ENCODE results near the gene EBNA1BP2. TPM values are rescaled to one million over a fixed set of nuclear protein-coding genes. Genes with fewer than 3 reads are reported as not detected.

The EBNA1BP2 gene
- total and polyA plus RNA-seq, 2 donors (not counting 3 experiments of a cell fraction or from before 2014, with no cell fraction given), result 47.8 to 104 TPM

DNA sequence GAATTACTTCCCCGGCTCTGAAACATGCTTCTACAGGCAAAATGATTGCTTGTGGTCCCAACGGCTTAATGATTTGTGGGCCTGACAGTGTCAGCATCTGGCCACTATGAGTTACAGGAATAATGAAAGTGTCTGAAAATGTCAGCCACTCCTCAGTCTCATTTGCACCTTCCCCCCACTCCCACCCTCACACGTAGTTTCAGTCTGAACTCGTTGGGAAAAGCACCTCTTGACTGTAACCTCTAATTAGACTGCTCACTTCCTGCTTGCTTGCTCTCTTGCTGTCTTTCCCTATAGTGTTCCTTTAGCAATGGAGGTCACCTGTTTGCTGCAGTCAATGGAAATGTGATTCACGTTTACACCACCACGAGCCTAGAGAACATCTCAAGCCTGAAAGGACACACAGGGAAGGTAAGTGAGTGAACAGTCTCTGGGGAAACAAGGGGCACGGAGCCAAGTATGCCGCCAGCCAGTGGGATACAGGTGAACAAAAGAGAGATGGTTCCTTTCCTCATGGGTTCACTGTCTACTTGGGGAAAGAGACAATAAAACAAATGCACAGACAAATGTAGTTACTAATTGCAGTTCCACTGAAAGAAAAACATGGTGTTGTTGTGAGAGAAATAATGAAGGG lies 27.1 kb upstream of the EBNA1BP2 start:
- TF ChIP-seq JUN (IDR thresholded peaks at IDR 0.05; ENCODE audit: borderline replicate concordance, insufficient read depth, insufficient read length, low read depth), result no peak
- intact Hi-C loops (cut with micrococcal nuclease) (no loop called here), dilution Hi-C loops (cut with MboI; ENCODE audit: extremely low pct_ligation_motif_present, low sequenced_read_pairs) (no loop called here)
- ChIA-PET CTCF (interaction anchor here (1.2 kb wide), 1 partner anchor 15 kb away, joined by 4 read pairs; no protein-coding TSS in a partner anchor), POLR2A (no interaction called here)
- no peaks in the 10 kb centered on the region for H3K4me1 ChIP-seq (ENCODE audit: control insufficient read depth, extremely low read depth, insufficient read depth, low read length)
- no peaks in the 10 kb centered on the region for H3K79me2 ChIP-seq (ENCODE audit: control insufficient read depth, insufficient read depth, low read length)
- no peaks in the 10 kb centered on the region for H4K20me1 ChIP-seq (replicated peaks; ENCODE audit: control insufficient read depth, extremely low read depth, insufficient read depth, low read length)
- H3K4me3 ChIP-seq (replicated peaks in 1 of 3; ENCODE audit: insufficient read depth in 1 of 3, low read depth in 1 of 3, low read length in 3 of 3), result no peak overlapping the region
- no peak overlapping the region for H3K4me2 ChIP-seq (ENCODE audit: insufficient read depth, low read length)
- no peak overlapping the region for H3K27ac ChIP-seq (ENCODE audit: insufficient read depth, low read depth, low read length)
- H3K36me3 ChIP-seq (ENCODE audit: control insufficient read depth in 2 of 2, extremely low read depth in 1 of 2, insufficient read depth in 2 of 2, low read length in 2 of 2), result no peaks in the 10 kb centered on the region
- H2AFZ ChIP-seq (ENCODE audit: low read depth, low read length), result no peak overlapping the region
- FAIRE-seq, result peak; percentile 61
- no peaks in the 10 kb centered on the region for H3K9me3 ChIP-seq (replicated peaks; ENCODE audit: control insufficient read depth, insufficient read depth, low read length)
- H3K27me3 ChIP-seq (ENCODE audit: control insufficient read depth in 2 of 2, insufficient read depth in 2 of 2, low read length in 2 of 2), result no peaks in the 10 kb centered on the region
- no peak overlapping the region for H3K9ac ChIP-seq (replicated peaks; ENCODE audit: extremely low read depth, insufficient read depth, low read length)
- no TSS peak for BruUV-seq (replicated peaks)
- no peaks in the 10 kb centered on the region for H3K9me1 ChIP-seq (replicated peaks; ENCODE audit: control insufficient read depth, extremely low read depth, insufficient read depth, low read length)
- DNase-seq (ENCODE audit: low read depth, low spot score), result no peak

DNA sequence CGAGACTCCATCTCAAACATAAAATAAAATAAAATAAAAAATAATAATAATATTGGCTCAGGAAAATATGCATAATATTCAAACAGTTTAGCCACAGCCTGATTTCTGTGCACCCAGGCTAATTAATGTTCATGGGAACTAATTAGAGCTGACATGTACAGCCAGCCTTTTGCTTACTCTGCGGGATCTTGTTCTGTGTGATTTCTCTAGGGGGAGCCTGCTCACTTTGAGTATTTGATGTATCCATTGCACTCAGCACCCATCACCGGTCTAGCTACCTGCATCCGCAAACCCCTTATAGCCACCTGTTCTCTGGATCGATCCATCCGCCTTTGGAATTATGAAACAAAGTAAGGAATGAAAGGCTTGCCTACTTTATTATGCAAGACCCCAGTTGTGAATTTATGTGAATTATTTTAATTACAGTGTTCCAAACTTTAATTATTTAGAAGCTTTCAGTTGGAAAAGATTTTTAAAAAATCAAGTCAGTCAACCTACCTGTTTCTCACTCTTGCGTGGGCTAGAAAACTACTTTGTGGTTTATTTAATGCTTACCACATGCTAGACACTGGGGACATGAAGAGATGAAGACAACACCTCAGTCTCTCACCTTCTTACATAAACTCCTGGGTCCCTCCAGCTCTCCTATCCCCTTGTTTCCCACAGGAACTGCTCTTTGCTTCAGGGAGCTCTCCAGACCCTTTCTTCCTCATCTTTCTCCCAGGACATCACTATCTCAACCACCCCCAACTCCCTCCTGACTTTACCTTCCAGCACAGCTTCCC lies 25.4 kb upstream of the EBNA1BP2 start:
- H3K4me2 ChIP-seq (ENCODE audit: insufficient read depth, low read length), result no peak overlapping the region
- H3K4me3 ChIP-seq (replicated peaks in 1 of 3; ENCODE audit: insufficient read depth in 1 of 3, low read depth in 1 of 3, low read length in 3 of 3), result no peak overlapping the region
- no TSS peak for BruUV-seq (replicated peaks)
- TF ChIP-seq, protein P1, sequence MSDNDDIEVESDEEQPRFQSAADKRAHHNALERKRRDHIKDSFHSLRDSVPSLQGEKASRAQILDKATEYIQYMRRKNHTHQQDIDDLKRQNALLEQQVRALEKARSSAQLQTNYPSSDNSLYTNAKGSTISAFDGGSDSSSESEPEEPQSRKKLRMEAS (IDR thresholded peaks at IDR 0.05; ENCODE audit: insufficient read depth, insufficient read length), result no peak
- TF ChIP-seq GATA2 (IDR thresholded peaks at IDR 0.05; ENCODE audit: insufficient read depth, insufficient read length, low read depth, low read length), result no peak
- no peak for TF ChIP-seq POLR2A (IDR thresholded peaks at IDR 0.05; ENCODE audit: low read depth, low read length)
- no peak for TF ChIP-seq FOS (IDR thresholded peaks at IDR 0.05; ENCODE audit: borderline replicate concordance, insufficient read depth, low read length)
- TF ChIP-seq POLR2AphosphoS5 (IDR thresholded peaks at IDR 0.05; ENCODE audit: insufficient read depth, low read depth, low read length), result no peak
- TF ChIP-seq, protein P2, sequence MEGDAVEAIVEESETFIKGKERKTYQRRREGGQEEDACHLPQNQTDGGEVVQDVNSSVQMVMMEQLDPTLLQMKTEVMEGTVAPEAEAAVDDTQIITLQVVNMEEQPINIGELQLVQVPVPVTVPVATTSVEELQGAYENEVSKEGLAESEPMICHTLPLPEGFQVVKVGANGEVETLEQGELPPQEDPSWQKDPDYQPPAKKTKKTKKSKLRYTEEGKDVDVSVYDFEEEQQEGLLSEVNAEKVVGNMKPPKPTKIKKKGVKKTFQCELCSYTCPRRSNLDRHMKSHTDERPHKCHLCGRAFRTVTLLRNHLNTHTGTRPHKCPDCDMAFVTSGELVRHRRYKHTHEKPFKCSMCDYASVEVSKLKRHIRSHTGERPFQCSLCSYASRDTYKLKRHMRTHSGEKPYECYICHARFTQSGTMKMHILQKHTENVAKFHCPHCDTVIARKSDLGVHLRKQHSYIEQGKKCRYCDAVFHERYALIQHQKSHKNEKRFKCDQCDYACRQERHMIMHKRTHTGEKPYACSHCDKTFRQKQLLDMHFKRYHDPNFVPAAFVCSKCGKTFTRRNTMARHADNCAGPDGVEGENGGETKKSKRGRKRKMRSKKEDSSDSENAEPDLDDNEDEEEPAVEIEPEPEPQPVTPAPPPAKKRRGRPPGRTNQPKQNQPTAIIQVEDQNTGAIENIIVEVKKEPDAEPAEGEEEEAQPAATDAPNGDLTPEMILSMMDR (IDR thresholded peaks at IDR 0.05; ENCODE audit: extremely low read depth in 1 of 2, insufficient read depth in 1 of 2, low read depth in 1 of 2, low read length in 2 of 2), result no peak
- intact Hi-C loops (cut with micrococcal nuclease), result no loop called here
- no peak for DNase-seq (ENCODE audit: low read depth, low spot score)
- dilution Hi-C loops (cut with MboI; ENCODE audit: extremely low pct_ligation_motif_present, low sequenced_read_pairs), result no loop called here
- H3K9ac ChIP-seq (replicated peaks; ENCODE audit: extremely low read depth, insufficient read depth, low read length), result no peak overlapping the region
- ChIA-PET POLR2A (interaction anchor here (1.2 kb wide), 1 partner anchor 10 kb away, joined by 4 read pairs; no protein-coding TSS in a partner anchor), CTCF (interaction anchor here (1.2 to 2.1 kb wide), 4 partner anchors 9 to 29 kb away, joined by 3 to 8 read pairs (median 4); no protein-coding TSS in a partner anchor)
- H3K36me3 ChIP-seq (ENCODE audit: control insufficient read depth in 2 of 2, extremely low read depth in 1 of 2, insufficient read depth in 2 of 2, low read length in 2 of 2), result no peaks in the 10 kb centered on the region
- no peaks in the 10 kb centered on the region for H3K9me1 ChIP-seq (replicated peaks; ENCODE audit: control insufficient read depth, extremely low read depth, insufficient read depth, low read length)
- no peaks in the 10 kb centered on the region for H3K79me2 ChIP-seq (ENCODE audit: control insufficient read depth, insufficient read depth, low read length)
- H3K27me3 ChIP-seq (ENCODE audit: control insufficient read depth in 2 of 2, insufficient read depth in 2 of 2, low read length in 2 of 2), result no peaks in the 10 kb centered on the region
- H3K27ac ChIP-seq (ENCODE audit: insufficient read depth, low read depth, low read length), result no peak overlapping the region
- no peak overlapping the region for H2AFZ ChIP-seq (ENCODE audit: low read depth, low read length)
- peak; percentile 18 for FAIRE-seq
- H3K4me1 ChIP-seq (ENCODE audit: control insufficient read depth, extremely low read depth, insufficient read depth, low read length), result no peaks in the 10 kb centered on the region
- no peaks in the 10 kb centered on the region for H4K20me1 ChIP-seq (replicated peaks; ENCODE audit: control insufficient read depth, extremely low read depth, insufficient read depth, low read length)
- H3K9me3 ChIP-seq (replicated peaks; ENCODE audit: control insufficient read depth, insufficient read depth, low read length), result no peaks in the 10 kb centered on the region
